B cell (primary cell): ENCODE data around the gene CHIT1. TPM values are rescaled to one million over a fixed set of nuclear protein-coding genes. Genes with fewer than 3 reads are reported as not detected.

Experiments used
- ATAC-seq: fragments of 200-7000 bp; cut with Tn5 transposase; one replicate; pipeline ENCODE4 v1.10.0; 2021; ENCODE audit warnings: low read depth, mild to moderate bottlenecking, moderate number of reproducible peaks, moderate library complexity
- CTCF ChIA-PET: fragments of 350-600 bp; sonication (Branson Sonifier 250); formaldehyde crosslinking; loops from one replicate; lab custom pipeline; 2021; ENCODE audit warnings: antibody characterized with exemption, inconsistent platforms; lab: Charles Lee
- POLR2A ChIA-PET: fragments of 350-600 bp; sonication (Branson Sonifier 250); formaldehyde crosslinking; loops from one replicate; lab custom pipeline; 2021; ENCODE audit warnings: antibody characterized with exemption; lab: Charles Lee
- DNase-seq: peaks from one replicate; pipeline ENCODE4 v3.0.0; 2013
- H2AFZ ChIP-seq: 2 replicates; pipeline ENCODE4 v1.6.1; 2012; ENCODE audit warnings: mild to moderate bottlenecking, low read depth, low read length; ENCODE audit not compliant: insufficient read depth, poor library complexity, severe bottlenecking
- H3K27ac ChIP-seq, 2 donors: 1 replicate in 1 of 2; 2 replicates in 1 of 2; pipeline ENCODE4 v1.5.1; 2012 to 2013; ENCODE audit warnings: low read length in 2 of 2, mild to moderate bottlenecking in 2 of 2, moderate library complexity in 1 of 2
- H3K27me3 ChIP-seq, 4 experiments: fragments of 200-600 bp in 1 of 4; sonication (generic) in 1 of 4; replicated peaks in 1 of 4; 1 replicate in 2 of 4; 2 replicates in 2 of 4; pipeline versions ENCODE4 v1.6.1 to v1.7.0; 2013 to 2016; ENCODE audit warnings: low read length in 3 of 4, mild to moderate bottlenecking in 2 of 4, mixed read lengths in 1 of 4, moderate library complexity in 1 of 4; ENCODE audit not compliant: insufficient read depth in 4 of 4, control insufficient read depth in 3 of 4; ENCODE audit errors: control extremely low read depth in 1 of 4
- H3K36me3 ChIP-seq, 2 experiments: replicated peaks in 1 of 2; 1 replicate in 1 of 2; 2 replicates in 1 of 2; pipeline versions ENCODE4 v1.6.1 to v1.7.1; 2013; ENCODE audit warnings: low read length in 1 of 2; ENCODE audit not compliant: insufficient read depth in 2 of 2, control insufficient read depth in 1 of 2; ENCODE audit errors: control extremely low read depth in 1 of 2, extremely low read depth in 1 of 2
- H3K4me1 ChIP-seq, 2 donors: fragments of 200-600 bp in 1 of 2; sonication (generic) in 1 of 2; 1 replicate in 1 of 2; 2 replicates in 1 of 2; pipeline versions ENCODE4 v1.5.1 to v1.6.1; 2013 to 2017; ENCODE audit warnings: low read length in 2 of 2; ENCODE audit not compliant: control insufficient read depth in 2 of 2, insufficient read depth in 2 of 2
- H3K4me2 ChIP-seq: replicated peaks from 2 replicates; pipeline ENCODE3; 2012; ENCODE audit warnings: mild to moderate bottlenecking, low read depth, low read length; ENCODE audit not compliant: poor library complexity, severe bottlenecking
- H3K4me3 ChIP-seq, 5 experiments: fragments of 200-600 bp in 1 of 5; sonication (generic) in 1 of 5; 1 replicate in 3 of 5; 2 replicates in 2 of 5; pipeline versions ENCODE4 v1.5.1 to v1.7.0; 2011 to 2016; ENCODE audit warnings: low read length in 4 of 5, mild to moderate bottlenecking in 4 of 5, low read depth in 2 of 5, control low read depth in 1 of 5, moderate library complexity in 1 of 5; ENCODE audit not compliant: insufficient read depth in 1 of 5; ENCODE audit errors: control extremely low read depth in 1 of 5, extremely low read depth in 1 of 5
- H3K79me2 ChIP-seq: fragments of 200-600 bp; sonication (generic); one replicate; pipeline ENCODE4 v1.6.0; 2016; ENCODE audit warnings: low read length; ENCODE audit not compliant: control insufficient read depth, insufficient read depth
- H3K9ac ChIP-seq: fragments of 200-600 bp; sonication (generic); 2 replicates; pipeline ENCODE4 v1.6.1; 2017; ENCODE audit warnings: mild to moderate bottlenecking, low read length, moderate library complexity
- H3K9me3 ChIP-seq, 3 donors: one replicate each; pipeline versions ENCODE4 v1.6.1 to v1.7.1; 2013; ENCODE audit warnings: low read length in 2 of 3; ENCODE audit not compliant: control insufficient read depth in 2 of 3, insufficient read depth in 1 of 3; ENCODE audit errors: control extremely low read depth in 1 of 3
- H4K20me1 ChIP-seq: 2 replicates; pipeline ENCODE4 v1.6.0; 2012; ENCODE audit warnings: mild to moderate bottlenecking, low read length; ENCODE audit not compliant: insufficient read depth, control insufficient read depth, poor library complexity, severe bottlenecking
- H3K27ac Mint-ChIP-seq: one replicate; pipeline ENCODE4 v1.8.0; 2021; ENCODE audit warnings: mixed read lengths
- H3K27me3 Mint-ChIP-seq: one replicate; pipeline ENCODE4 v1.8.0; 2021; ENCODE audit warnings: mixed read lengths
- H3K4me1 Mint-ChIP-seq: one replicate; pipeline ENCODE4 v1.8.0; 2021; ENCODE audit warnings: mixed read lengths
- H3K4me3 Mint-ChIP-seq: one replicate; pipeline ENCODE4 v1.8.0; 2021; ENCODE audit warnings: mixed read lengths
- H3K9me3 Mint-ChIP-seq: one replicate; pipeline ENCODE4 v1.8.0; 2022; ENCODE audit warnings: mixed read lengths; ENCODE audit not compliant: insufficient read depth
- EZH2 ChIP-seq: IDR thresholded peaks from 2 replicates; pipeline ENCODE4 v1.6.1; 2012; ENCODE audit warnings: borderline replicate concordance, low read depth, mild to moderate bottlenecking, moderate library complexity, low read length; ENCODE audit not compliant: insufficient read depth, poor library complexity, severe bottlenecking
- WGBS: methylation state at CpG from one replicate; pipeline ENCODE4 v1.1.5; 2013; ENCODE audit warnings: missing lambda C conversion rate; ENCODE audit not compliant: insufficient coverage; 5-methylcytosine and 5-hydroxymethylcytosine counted together
- intact Hi-C: fragments of 100-400 bp; cut with micrococcal nuclease; formaldehyde crosslinking; loops from one replicate; pipeline ENCODE4 v1.10.0; 2022
- polyA plus RNA-seq: library from polyadenylated mRNA; depleted of rRNA; stranded (reverse); fragments of >200 nt; gene quantifications from 2 replicates; pipeline ENCODE4 v1.2.3, GENCODE V29; 2012
- total RNA-seq, 2 donors: library from RNA; stranded (reverse); fragments of 120-200 nt in 1 of 2; gene quantifications; 1 replicate in 1 of 2; 2 replicates in 1 of 2; pipeline versions ENCODE4 v1.2.3 to v1.2.4, GENCODE V29; 2013 to 2022
- TF ChIP-seq, protein P1 (sequence below): fragments of 200-600 bp; IDR thresholded peaks from one replicate; pipeline ENCODE4 v1.8.0; 2022; ENCODE audit warnings: antibody characterized with exemption, mild to moderate bottlenecking

The CHIT1 gene
- total and polyA plus RNA-seq, 2 donors (not counting 1 experiment from before 2014, with no cell fraction given): 2.0 to 8.2 TPM

- TF ChIP-seq EZH2: no peak
- TF ChIP-seq, protein P1, sequence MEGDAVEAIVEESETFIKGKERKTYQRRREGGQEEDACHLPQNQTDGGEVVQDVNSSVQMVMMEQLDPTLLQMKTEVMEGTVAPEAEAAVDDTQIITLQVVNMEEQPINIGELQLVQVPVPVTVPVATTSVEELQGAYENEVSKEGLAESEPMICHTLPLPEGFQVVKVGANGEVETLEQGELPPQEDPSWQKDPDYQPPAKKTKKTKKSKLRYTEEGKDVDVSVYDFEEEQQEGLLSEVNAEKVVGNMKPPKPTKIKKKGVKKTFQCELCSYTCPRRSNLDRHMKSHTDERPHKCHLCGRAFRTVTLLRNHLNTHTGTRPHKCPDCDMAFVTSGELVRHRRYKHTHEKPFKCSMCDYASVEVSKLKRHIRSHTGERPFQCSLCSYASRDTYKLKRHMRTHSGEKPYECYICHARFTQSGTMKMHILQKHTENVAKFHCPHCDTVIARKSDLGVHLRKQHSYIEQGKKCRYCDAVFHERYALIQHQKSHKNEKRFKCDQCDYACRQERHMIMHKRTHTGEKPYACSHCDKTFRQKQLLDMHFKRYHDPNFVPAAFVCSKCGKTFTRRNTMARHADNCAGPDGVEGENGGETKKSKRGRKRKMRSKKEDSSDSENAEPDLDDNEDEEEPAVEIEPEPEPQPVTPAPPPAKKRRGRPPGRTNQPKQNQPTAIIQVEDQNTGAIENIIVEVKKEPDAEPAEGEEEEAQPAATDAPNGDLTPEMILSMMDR: no peak
- ChIA-PET POLR2A (no interaction called here), CTCF (no interaction called here)
- H3K4me1 Mint-ChIP-seq: peaks cover 6% of the 10 kb centered on the region
- no peak overlapping the region for H3K4me3 Mint-ChIP-seq
- Histone ChIP-seq H3K27ac (no peak overlapping the region), H4K20me1 (no peaks in the 10 kb centered on the region), H3K36me3 (no peaks in the 10 kb centered on the region), H2AFZ (no peak overlapping the region), H3K4me3 (no peak overlapping the region), H3K9me3 (no peaks in the 10 kb centered on the region), H3K4me2 (no peak overlapping the region), H3K9ac (no peak overlapping the region), H3K4me1 (no peaks in the 10 kb centered on the region), H3K79me2 (no peaks in the 10 kb centered on the region), H3K27me3 (peaks cover 0 to 7% (median 2%) of the 10 kb centered on the region in 4 experiments)
- DNase-seq: no peak
- 56% methylated on average over 14 of the region's 14 CpGs for WGBS
- intact Hi-C loops: no loop called here
- ATAC-seq: no peak
- no peak overlapping the region for H3K27ac Mint-ChIP-seq
- H3K9me3 Mint-ChIP-seq: no peaks in the 10 kb centered on the region
- H3K27me3 Mint-ChIP-seq: peaks cover 30% of the 10 kb centered on the region
Measured at GRCh38 chr1:203166192-203166940, 63.1 kb downstream of the CHIT1 start.

Other genes with a start within 250 kb of the CHIT1 start
- 64.8 and 65.2 TPM in 2 replicates for gene TMEM183A, start 222.3 kb downstream of the CHIT1 start, total RNA-seq
- 61.2 and 103 TPM in 2 replicates for gene TMEM183A, start 222.3 kb downstream of the CHIT1 start, polyA plus RNA-seq
- gene PPFIA4, start 203.2 kb downstream of the CHIT1 start, total RNA-seq: 0.62 and 0.75 TPM in 2 replicates
- gene PPFIA4, start 203.2 kb downstream of the CHIT1 start, polyA plus RNA-seq: 0.09 and 0.30 TPM in 2 replicates
- not detected in 2 replicates for gene MYOG, start 143.7 kb downstream of the CHIT1 start, total RNA-seq
- gene MYOG, start 143.7 kb downstream of the CHIT1 start, polyA plus RNA-seq: not detected in 2 replicates
- not detected in 2 replicates for gene ADORA1, start 101.9 kb downstream of the CHIT1 start, total RNA-seq
- not detected in 2 replicates for gene ADORA1, start 101.9 kb downstream of the CHIT1 start, polyA plus RNA-seq
- not detected in 2 replicates for gene MYBPH, start 53.8 kb downstream of the CHIT1 start, total RNA-seq
- gene MYBPH, start 53.8 kb downstream of the CHIT1 start, polyA plus RNA-seq: not detected in 2 replicates
- gene CHI3L1, start 43.0 kb downstream of the CHIT1 start, total RNA-seq: 0.15 TPM in 1 of 2 replicates, not detected in the other
- not detected in 2 replicates for gene CHI3L1, start 43.0 kb downstream of the CHIT1 start, polyA plus RNA-seq
- gene BTG2, start 75.8 kb upstream of the CHIT1 start, total RNA-seq: 505 and 508 TPM in 2 replicates
- gene BTG2, start 75.8 kb upstream of the CHIT1 start, polyA plus RNA-seq: 300 and 778 TPM in 2 replicates
- gene FMOD, start 121.4 kb upstream of the CHIT1 start, total RNA-seq: not detected in 2 replicates
- gene FMOD, start 121.4 kb upstream of the CHIT1 start, polyA plus RNA-seq: not detected in 2 replicates
- not detected in 2 replicates for gene PRELP, start 246.1 kb upstream of the CHIT1 start, total RNA-seq
- gene PRELP, start 246.1 kb upstream of the CHIT1 start, polyA plus RNA-seq: not detected in 2 replicates